GM21529 (cell line): ENCODE results near the gene HPD.

Experiments
- ATAC-seq: cut with Tn5 transposase; IDR thresholded peaks from one replicate; pipeline ENCODE4 v1.9.1; 2021; ENCODE audit not compliant: unreplicated experiment

The HPD gene

GRCh38 chr12:121811434-121812319 lies 47.0 kb downstream of the HPD start:
- ATAC-seq: peak; percentile 76

GRCh38 chr12:121810833-121811433 lies 47.7 kb downstream of the HPD start:
- no peak for ATAC-seq

- ATAC-seq: no peak
Observed at GRCh38 chr12:121810234-121810817, 48.3 kb downstream of the HPD start.

GRCh38 chr12:121809712-121810116 lies 48.9 kb downstream of the HPD start:
- ATAC-seq: no peak

- ATAC-seq: no peak
Observed at GRCh38 chr12:121808623-121809022, 50.0 kb downstream of the HPD start.

GRCh38 chr12:121807642-121808347 lies 50.9 kb downstream of the HPD start:
- no peak for ATAC-seq

GRCh38 chr12:121806546-121807423 lies 51.9 kb downstream of the HPD start:
- no peak for ATAC-seq

- ATAC-seq: no peak
Observed at GRCh38 chr12:121806009-121806545, 52.6 kb downstream of the HPD start.

- ATAC-seq: no peak
Observed at GRCh38 chr12:121805171-121806008, 53.3 kb downstream of the HPD start.

- ATAC-seq: no peak
Observed at GRCh38 chr12:121804417-121805111, 54.1 kb downstream of the HPD start.

- ATAC-seq: no peak
Observed at GRCh38 chr12:121803861-121804416, 54.7 kb downstream of the HPD start, which contains the start of gene SETD1B. TSS of gene SETD1B (plus strand) at chr12:121804009. CDS start at chr12:121804738, 729 bp downstream.

- ATAC-seq: peak; percentile 40
Observed at GRCh38 chr12:121802843-121803698, 55.6 kb downstream of the HPD start.

GRCh38 chr12:121802485-121802842 lies 56.2 kb downstream of the HPD start:
- ATAC-seq: no peak

GRCh38 chr12:121801595-121802484 lies 56.8 kb downstream of the HPD start:
- ATAC-seq: no peak

- ATAC-seq: no peak
Observed at GRCh38 chr12:121800694-121801594, 57.7 kb downstream of the HPD start.
